ENCODE results near the gene SLC35G2. TPM values are rescaled to one million over a fixed set of nuclear protein-coding genes. Genes with fewer than 3 reads are reported as not detected.
"Not testable (repeated sequence)": the region's sequence is repeated elsewhere in the genome, so short reads cannot be mapped to it uniquely, and the experiment has no call there.

SLC35G2 gene
- polyA plus RNA-seq, 1 donor from 2014 or later: 6.8 TPM

GRCh38 chr3:136790786-136791185, 28.1 kb upstream of the SLC35G2 start:
- H2AFZ ChIP-seq (ENCODE audit: low read depth, low read length): no peak overlapping the region

GRCh38 chr3:136792556-136793330, 26.2 kb upstream of the SLC35G2 start:
- H3K79me2 ChIP-seq (replicated peaks; ENCODE audit: insufficient read depth, low read length): no peaks in the 10 kb centered on the region
- no peaks in the 10 kb centered on the region for H4K20me1 ChIP-seq (ENCODE audit: insufficient read depth)
- no peaks in the 10 kb centered on the region for H3K27me3 ChIP-seq (ENCODE audit: insufficient read depth, low read depth, low read length)
- TF ChIP-seq RAD21 (conservative IDR thresholded peaks at IDR 0.05): no peak
- no peak for TF ChIP-seq POLR2AphosphoS5 (IDR thresholded peaks at IDR 0.05)
- TF ChIP-seq MXI1 (conservative IDR thresholded peaks at IDR 0.05; ENCODE audit: poor library complexity, severe bottlenecking): no peak
- no peak for TF ChIP-seq EZH2 (IDR thresholded peaks at IDR 0.05; ENCODE audit: borderline replicate concordance, insufficient read depth, low read length, poor library complexity, severe bottlenecking)
- no peak for TF ChIP-seq SMC3 (conservative IDR thresholded peaks at IDR 0.05; ENCODE audit: poor library complexity)
- no peak for TF ChIP-seq EP300 (conservative IDR thresholded peaks at IDR 0.05; ENCODE audit: poor library complexity, severe bottlenecking)
- TF ChIP-seq REST (IDR thresholded peaks at IDR 0.05; ENCODE audit: borderline replicate concordance): no peak
- no peak for TF ChIP-seq CTCF (IDR thresholded peaks at IDR 0.05; ENCODE audit: poor library complexity, severe bottlenecking)
- no peak for TF ChIP-seq TAF1 (IDR thresholded peaks at IDR 0.05; ENCODE audit: low read depth)
- no peak overlapping the region for H3K4me2 ChIP-seq (ENCODE audit: low read length)
- H2AFZ ChIP-seq (ENCODE audit: low read depth, low read length): no peak overlapping the region
- no peak overlapping the region for H3K4me3 ChIP-seq (ENCODE audit: low read length)
- no peak overlapping the region for H3K27ac ChIP-seq (ENCODE audit: low read length)
- no peaks in the 10 kb centered on the region for H3K9me2 ChIP-seq (ENCODE audit: insufficient read depth, low read length)
- no peaks in the 10 kb centered on the region for H3F3A ChIP-seq (ENCODE audit: insufficient read depth, low read length, poor library complexity, severe bottlenecking)
- no peak overlapping the region for H3K9ac ChIP-seq (ENCODE audit: low read length)
- H3K9me3 ChIP-seq (ENCODE audit: low read length): no peaks in the 10 kb centered on the region
- no peaks in the 10 kb centered on the region for H3K36me3 ChIP-seq (ENCODE audit: insufficient read depth, low read length)

More at GRCh38 chr3:136790786-136791185, 28.1 kb upstream of the SLC35G2 start:
- H3K9me2 ChIP-seq (ENCODE audit: insufficient read depth, low read length): no peaks in the 10 kb centered on the region
- no peaks in the 10 kb centered on the region for H3F3A ChIP-seq (ENCODE audit: insufficient read depth, low read length, poor library complexity, severe bottlenecking)
- no peaks in the 10 kb centered on the region for H3K9me3 ChIP-seq (ENCODE audit: low read length)
- no peak overlapping the region for H3K27ac ChIP-seq (ENCODE audit: low read length)
- no peak overlapping the region for H3K9ac ChIP-seq (ENCODE audit: low read length)
- H4K20me1 ChIP-seq (ENCODE audit: insufficient read depth): no peaks in the 10 kb centered on the region
- H3K79me2 ChIP-seq (replicated peaks; ENCODE audit: insufficient read depth, low read length): no peaks in the 10 kb centered on the region
- H3K27me3 ChIP-seq (ENCODE audit: insufficient read depth, low read depth, low read length): no peaks in the 10 kb centered on the region
- H3K36me3 ChIP-seq (ENCODE audit: insufficient read depth, low read length): no peaks in the 10 kb centered on the region
- no peak for TF ChIP-seq EZH2 (IDR thresholded peaks at IDR 0.05; ENCODE audit: borderline replicate concordance, insufficient read depth, low read length, poor library complexity, severe bottlenecking)
- TF ChIP-seq CTCF (IDR thresholded peaks at IDR 0.05; ENCODE audit: poor library complexity, severe bottlenecking): no peak
- TF ChIP-seq POLR2AphosphoS5 (IDR thresholded peaks at IDR 0.05): no peak
- TF ChIP-seq EP300 (conservative IDR thresholded peaks at IDR 0.05; ENCODE audit: poor library complexity, severe bottlenecking): no peak
- no peak for TF ChIP-seq TAF1 (IDR thresholded peaks at IDR 0.05; ENCODE audit: low read depth)
- H3K4me2 ChIP-seq (ENCODE audit: low read length): no peak overlapping the region
- H3K4me3 ChIP-seq (ENCODE audit: low read length): no peak overlapping the region

GRCh38 chr3:136801146-136801545, 17.8 kb upstream of the SLC35G2 start:
- not testable (repeated sequence) for H3K27ac ChIP-seq (ENCODE audit: low read length); H3K4me2 ChIP-seq (ENCODE audit: low read length); H4K20me1 ChIP-seq (ENCODE audit: insufficient read depth); H3F3A ChIP-seq (ENCODE audit: insufficient read depth, low read length, poor library complexity, severe bottlenecking); H3K4me3 ChIP-seq (ENCODE audit: low read length); H2AFZ ChIP-seq (ENCODE audit: low read depth, low read length); H3K36me3 ChIP-seq (ENCODE audit: insufficient read depth, low read length); H3K9me2 ChIP-seq (ENCODE audit: insufficient read depth, low read length); H3K9me3 ChIP-seq (ENCODE audit: low read length); H3K79me2 ChIP-seq (replicated peaks; ENCODE audit: insufficient read depth, low read length); H3K27me3 ChIP-seq (ENCODE audit: insufficient read depth, low read depth, low read length); H3K9ac ChIP-seq (ENCODE audit: low read length)

All from neural cell (in vitro differentiated cells).